Lung (tissue), 12 donors: ENCODE results near the gene ANKRD40CL. TPM values are rescaled to one million over a fixed set of nuclear protein-coding genes. Genes with fewer than 3 reads are reported as not detected.
A peak's percentile ranks its signal among the peaks of the same experiment; 100 is the strongest.

ENCODE experiments used
- ATAC-seq: fragments of 200-7000 bp; cut with Tn5 transposase; one replicate; pipeline ENCODE4 v1.9.1; 2020; ENCODE audit warnings: moderate number of reproducible peaks; ENCODE audit not compliant: insufficient read depth, low FRiP score
- DNase-seq, 3 donors: peaks; one replicate each; pipeline ENCODE4 v3.0.0-alpha.2; 2013 to 2017
- H3K27ac ChIP-seq, 2 donors: one replicate each; pipeline ENCODE4 v1.5.1; 2013; ENCODE audit warnings: mild to moderate bottlenecking in 2 of 2, moderate library complexity in 2 of 2, control low read depth in 1 of 2, inconsistent platforms in 1 of 2, low read depth in 1 of 2, low read length in 1 of 2
- H3K27me3 ChIP-seq, 3 donors: one replicate each; pipeline ENCODE4 v1.5.1; 2013; ENCODE audit warnings: low read length in 2 of 3; ENCODE audit not compliant: control insufficient read depth in 3 of 3, insufficient read depth in 3 of 3
- H3K36me3 ChIP-seq, 4 donors: one replicate each; pipeline ENCODE4 v1.5.1; 2013; ENCODE audit warnings: low read length in 4 of 4, mild to moderate bottlenecking in 1 of 4, moderate library complexity in 1 of 4; ENCODE audit not compliant: control insufficient read depth in 4 of 4, insufficient read depth in 4 of 4
- H3K4me1 ChIP-seq, 5 donors: one replicate each; pipeline ENCODE4 v1.5.1; 2013; ENCODE audit warnings: low read length in 5 of 5, mild to moderate bottlenecking in 2 of 5, moderate library complexity in 1 of 5; ENCODE audit not compliant: control insufficient read depth in 5 of 5, insufficient read depth in 5 of 5
- H3K4me3 ChIP-seq: one replicate; pipeline ENCODE4 v1.5.1; 2013; ENCODE audit warnings: mild to moderate bottlenecking, control low read depth, moderate library complexity
- H3K9ac ChIP-seq, 2 donors: one replicate each; pipeline ENCODE4 v1.5.1; 2013; ENCODE audit warnings: low read length in 2 of 2, control low read depth in 1 of 2; ENCODE audit not compliant: insufficient read depth in 1 of 2
- H3K9me3 ChIP-seq, 4 donors: one replicate each; pipeline ENCODE4 v1.5.1; 2013; ENCODE audit warnings: low read length in 3 of 4, mild to moderate bottlenecking in 1 of 4, moderate library complexity in 1 of 4; ENCODE audit not compliant: control insufficient read depth in 4 of 4, insufficient read depth in 3 of 4
- CTCF ChIP-seq: IDR thresholded peaks from 2 replicates; pipeline ENCODE4 v1.5.1; 2012; ENCODE audit warnings: mild to moderate bottlenecking; ENCODE audit errors: control extremely low read depth, extremely low read depth
- WGBS, 2 donors: extraction: QIAGEN DNeasy Blood & Tissue Kit; methylation state at CpG; one replicate each; pipeline ENCODE4 v1.1.7; 2013; 5-methylcytosine and 5-hydroxymethylcytosine counted together
- polyA plus RNA-seq, 2 donors: library from polyadenylated mRNA; stranded (reverse); fragments of 200-250 nt; gene quantifications; one replicate each; pipeline ENCODE4 v1.2.1, GENCODE V29; 2013
- total RNA-seq, 2 donors: library from RNA; depleted of rRNA in 1 of 2; stranded (reverse); fragments of >200 nt in 1 of 2; gene quantifications; one replicate each; pipeline ENCODE4 v1.2.1, GENCODE V29; 2014 to 2021
- donor health status: control.
- donor health status: control.
- donor health status: Bipolar disorder and iron deficiency.
- donor health status: healthy.
- donor health status: DM: yes; HTN: yes; CAD: no.

Gene ANKRD40CL
- total and polyA plus RNA-seq, 4 donors, result not detected

- ATAC-seq, result peak; percentile 21
- Histone ChIP-seq H3K36me3 (no peaks in the 10 kb centered on the region), H3K9me3 (no peaks in the 10 kb centered on the region), H3K4me3 (no peak overlapping the region), H3K9ac (no peak overlapping the region), H3K27me3 (no peaks in the 10 kb centered on the region), H3K4me1 (peaks cover 0 to 19% (median 5%) of the 10 kb centered on the region in 5 donors), H3K27ac (no peak overlapping the region)
- TF ChIP-seq CTCF, result no peak
- 36 to 37% methylated on average over 9 of the region's 9 CpGs for WGBS, 2 donors
- peak in 1 of 3 donors; percentile 46 for DNase-seq
Measured at GRCh38 chr17:50765454-50766221, 1.7 kb downstream of the ANKRD40CL start.

- Histone ChIP-seq H3K27ac (no peak overlapping the region), H3K9ac (no peak overlapping the region), H3K9me3 (no peaks in the 10 kb centered on the region), H3K4me1 (peaks cover 0 to 19% (median 5%) of the 10 kb centered on the region in 5 donors), H3K36me3 (no peaks in the 10 kb centered on the region), H3K4me3 (no peak overlapping the region), H3K27me3 (no peaks in the 10 kb centered on the region)
- DNase-seq (no peak), ATAC-seq (no peak)
- 76 to 77% methylated on average over 2 of the region's 2 CpGs for WGBS, 2 donors
- no peak for TF ChIP-seq CTCF
Measured at GRCh38 chr17:50764734-50765149, 2.6 kb downstream of the ANKRD40CL start.

GRCh38 chr17:50763716-50764475 lies 3.4 kb downstream of the ANKRD40CL start:
- H3K27ac ChIP-seq, result no peak overlapping the region
- ATAC-seq, result no peak
- WGBS, 2 donors, result 61 to 75% methylated on average over 2 of the region's 2 CpGs
- no peak for TF ChIP-seq CTCF
- H3K4me1 ChIP-seq, result peaks cover 0 to 19% (median 5%) of the 10 kb centered on the region in 5 donors
- no peaks in the 10 kb centered on the region for H3K9me3 ChIP-seq
- DNase-seq, result no peak
- H3K27me3 ChIP-seq, result no peaks in the 10 kb centered on the region
- H3K9ac ChIP-seq, result peak overlapping the region in 1 of 2 donors; percentile 26
- no peaks in the 10 kb centered on the region for H3K36me3 ChIP-seq
- no peak overlapping the region for H3K4me3 ChIP-seq
